GM18526 (cell line): ENCODE results near the gene MSH3.

Source experiments
- POLR2A ChIP-seq: IDR thresholded peaks from 3 replicates; pipeline ENCODE4 v1.6.1; 2011; ENCODE audit not compliant: insufficient read length; ENCODE audit errors: extremely low read depth

Gene MSH3

GRCh38 chr5:80696450-80696849 lies 42.0 kb downstream of the MSH3 start:
- no peak for TF ChIP-seq POLR2A

- TF ChIP-seq POLR2A, result no peak
Measured at GRCh38 chr5:80697100-80697499, 42.6 kb downstream of the MSH3 start.

- no peak for TF ChIP-seq POLR2A
Measured at GRCh38 chr5:80698369-80698768, 43.9 kb downstream of the MSH3 start.

GRCh38 chr5:80701597-80701996 lies 47.1 kb downstream of the MSH3 start:
- TF ChIP-seq POLR2A, result no peak

- TF ChIP-seq POLR2A, result no peak
Measured at GRCh38 chr5:80703291-80703690, 48.8 kb downstream of the MSH3 start.

- no peak for TF ChIP-seq POLR2A
Measured at GRCh38 chr5:80703747-80704146, 49.3 kb downstream of the MSH3 start.

- TF ChIP-seq POLR2A, result no peak
Measured at GRCh38 chr5:80704221-80704620, 49.8 kb downstream of the MSH3 start.

- TF ChIP-seq POLR2A, result no peak
Measured at GRCh38 chr5:80705216-80705769, 50.8 kb downstream of the MSH3 start.

GRCh38 chr5:80705801-80706200 lies 51.3 kb downstream of the MSH3 start:
- TF ChIP-seq POLR2A, result no peak

GRCh38 chr5:80706835-80707447 lies 52.5 kb downstream of the MSH3 start:
- no peak for TF ChIP-seq POLR2A

- TF ChIP-seq POLR2A, result no peak
Measured at GRCh38 chr5:80707645-80708044, 53.2 kb downstream of the MSH3 start.

- no peak for TF ChIP-seq POLR2A
Measured at GRCh38 chr5:80711216-80711615, 56.8 kb downstream of the MSH3 start.

GRCh38 chr5:80711938-80712337 lies 57.5 kb downstream of the MSH3 start:
- TF ChIP-seq POLR2A, result no peak

GRCh38 chr5:80712919-80713318 lies 58.5 kb downstream of the MSH3 start:
- TF ChIP-seq POLR2A, result no peak

- TF ChIP-seq POLR2A, result no peak
Measured at GRCh38 chr5:80713631-80714030, 59.2 kb downstream of the MSH3 start.

- no peak for TF ChIP-seq POLR2A
Measured at GRCh38 chr5:80714570-80715298, 60.3 kb downstream of the MSH3 start.
